Measurements from ENCODE around the gene DEAF1.

DNA sequence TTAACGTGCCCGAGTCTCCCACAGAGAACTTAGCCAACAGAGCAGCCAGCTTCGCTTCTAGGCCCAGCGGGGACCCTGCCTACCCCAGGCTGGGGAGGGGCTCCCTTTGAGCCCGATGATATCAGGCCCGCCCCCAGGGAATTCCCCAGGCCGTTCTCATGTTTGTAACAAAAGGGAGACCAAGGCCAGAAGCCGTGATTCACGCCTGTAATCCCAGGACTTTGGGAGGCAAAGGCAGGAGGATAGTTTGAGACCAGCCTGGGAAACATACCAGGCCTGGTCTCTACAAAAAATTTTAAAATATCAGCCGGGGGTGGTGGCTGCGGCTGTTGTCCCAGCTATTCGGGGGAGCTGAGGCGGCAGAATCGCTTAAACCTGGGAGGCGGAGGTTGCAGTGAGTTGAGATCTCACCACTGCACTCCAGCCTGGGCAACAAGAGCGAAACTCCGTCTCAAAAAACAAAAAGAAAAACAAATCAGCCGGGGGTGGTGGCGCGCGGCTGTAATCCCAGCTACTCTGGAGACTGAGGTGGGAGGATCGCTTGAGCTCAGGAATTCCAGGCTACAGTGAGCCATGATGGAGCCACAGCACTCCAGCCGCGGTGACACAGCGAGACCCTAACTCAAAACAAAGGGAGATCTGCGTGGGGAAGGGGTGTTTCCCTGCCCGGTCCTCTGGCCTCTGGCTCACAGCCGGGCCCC, 56.2 kb downstream of the DEAF1 start:
- TF ChIP-seq CTCF (IDR thresholded peaks at IDR 0.05 in 2 of 3, conservative IDR thresholded peaks at IDR 0.05 in 1 of 3; ENCODE audit: control insufficient read depth in 2 of 3, extremely low read depth in 1 of 3, insufficient read depth in 1 of 3, low read depth in 3 of 3, low read length in 3 of 3): no peak
- TF ChIP-seq HDAC6 (IDR thresholded peaks at IDR 0.05; ENCODE audit: unreplicated experiment): no peak
- no peak for TF ChIP-seq YBX1 (IDR thresholded peaks at IDR 0.05)
- TF ChIP-seq POLR2AphosphoS2 (IDR thresholded peaks at IDR 0.05; ENCODE audit: low read depth, low read length): no peak

Data from GM12878 (cell line).